Spleen (tissue), 11 donors: ENCODE measurements around the gene CBFA2T2. TPM values are rescaled to one million over a fixed set of nuclear protein-coding genes. Genes with fewer than 3 reads are reported as not detected.

Experiments
- DNase-seq: peaks from one replicate; pipeline ENCODE4 v3.0.0-alpha.2; 2020
- H3K27ac ChIP-seq, 8 donors: fragments of 200-600 bp; sonication (generic) in 7 of 8; 1 replicate in 4 of 8; 2 replicates in 4 of 8; pipeline versions ENCODE4 v1.5.0 to v1.8.0; 2016 to 2021; ENCODE audit warnings: inconsistent platforms in 4 of 8, mild to moderate bottlenecking in 4 of 8, moderate library complexity in 1 of 8
- H3K27me3 ChIP-seq, 7 donors: fragments of 200-600 bp; sonication (generic) in 6 of 7; replicated peaks in 1 of 7; 1 replicate in 4 of 7; 2 replicates in 3 of 7; pipeline versions ENCODE4 v1.5.0 to v1.8.0; 2016 to 2021; ENCODE audit warnings: inconsistent platforms in 3 of 7, mild to moderate bottlenecking in 1 of 7
- H3K36me3 ChIP-seq, 6 donors: fragments of 200-600 bp; sonication (generic) in 5 of 6; 1 replicate in 4 of 6; 2 replicates in 2 of 6; pipeline versions ENCODE4 v1.5.0 to v1.8.0; 2016 to 2021; ENCODE audit warnings: inconsistent platforms in 2 of 6
- H3K4me1 ChIP-seq, 6 donors: fragments of 200-600 bp; sonication (generic) in 5 of 6; 1 replicate in 3 of 6; 2 replicates in 3 of 6; pipeline versions ENCODE4 v1.5.0 to v1.8.0; 2016 to 2021; ENCODE audit warnings: inconsistent platforms in 3 of 6
- H3K4me3 ChIP-seq, 8 donors: fragments of 200-600 bp; sonication (generic) in 7 of 8; 1 replicate in 4 of 8; 2 replicates in 4 of 8; pipeline versions ENCODE4 v1.5.0 to v1.8.0; 2016 to 2021; ENCODE audit warnings: inconsistent platforms in 4 of 8, mild to moderate bottlenecking in 4 of 8, moderate library complexity in 2 of 8
- H3K9me3 ChIP-seq, 8 donors: fragments of 200-600 bp; sonication (generic) in 7 of 8; 1 replicate in 4 of 8; 2 replicates in 4 of 8; pipeline versions ENCODE4 v1.5.0 to v1.8.0; 2016 to 2021; ENCODE audit warnings: inconsistent platforms in 4 of 8
- CTCF ChIP-seq, 11 experiments: fragments of 200-600 bp in 7 of 11; fragments of 450-650 bp in 4 of 11; sonication (generic) in 4 of 11; IDR thresholded peaks in 8 of 11; conservative IDR thresholded peaks in 3 of 11; 1 replicate in 7 of 11; 2 replicates in 4 of 11; pipeline versions ENCODE4 v1.4.0 to v1.8.0; 2016 to 2021; ENCODE audit warnings: antibody characterized with exemption in 11 of 11, inconsistent platforms in 4 of 11, mild to moderate bottlenecking in 1 of 11
- POLR2A ChIP-seq, 3 donors: fragments of 450-650 bp; IDR thresholded peaks; one replicate each; pipeline ENCODE4 v1.5.1; 2017; ENCODE audit warnings: antibody characterized with exemption in 3 of 3, mild to moderate bottlenecking in 1 of 3
- POLR2AphosphoS5 ChIP-seq, 3 donors: sonication (generic); formaldehyde crosslinking; IDR thresholded peaks; one replicate each; pipeline ENCODE4 v1.5.1; 2017; ENCODE audit warnings: antibody characterized with exemption in 3 of 3
- WGBS, 5 donors: extraction: QIAGEN DNeasy Blood & Tissue Kit in 3 of 5; methylation state at CpG; one replicate each; pipeline versions ENCODE4 v1.1.5 to v1.1.7; 2013 to 2018; 5-methylcytosine and 5-hydroxymethylcytosine counted together
- intact Hi-C: fragments of 100-400 bp; cut with DNase I; formaldehyde crosslinking; loops from one replicate; pipeline ENCODE4 v1.15.0; 2023; ENCODE audit warnings: low total_unique reads
- polyA plus RNA-seq, 3 donors: library from polyadenylated mRNA; stranded (reverse); fragments of 200-250 nt; gene quantifications; one replicate each; pipeline ENCODE4 v1.2.1, GENCODE V29; 2013
- total RNA-seq, 7 donors: library from RNA; depleted of rRNA in 3 of 7; stranded (reverse); fragments of >200 nt in 3 of 7; fragmentation: NEBNext Ultra II Directional in 4 of 7; extraction: Animal tissue kit (Norgen Biotek cat#: 25700) in 4 of 7; gene quantifications; one replicate each; pipeline versions ENCODE4 v1.1.0 to v1.2.1, GENCODE V29; 2016 to 2021
- donor health status: healthy with polysubstance abuse.
- donor health status: DM: no; HTN: no; CAD: no; lungs with moderate emphysema.
- donor health status: DM: no; HTN: no; CAD: no.
- donor health status: Bipolar disorder and iron deficiency.
- donor health status: healthy.
- donor health status: DM: no; HTN: no; CAD: no.
- donor health status: DM: yes; HTN: yes; CAD: no.

Gene CBFA2T2
- total and polyA plus RNA-seq, 10 donors = 3.3 to 25.4 (median 17.8) TPM

- TF ChIP-seq POLR2A (IDR thresholded peaks at IDR 0.05) (no peak), CTCF (IDR thresholded peaks at IDR 0.05 in 8 of 11, conservative IDR thresholded peaks at IDR 0.05 in 3 of 11) (no peak), POLR2AphosphoS5 (IDR thresholded peaks at IDR 0.05) (no peak)
- Histone ChIP-seq H3K9me3 (no peaks in the 10 kb centered on the region), H3K36me3 (peaks cover 0 to 90% (median 41%) of the 10 kb centered on the region in 6 donors), H3K27me3 (no peaks in the 10 kb centered on the region), H3K4me1 (peaks cover 0 to 29% (median 15%) of the 10 kb centered on the region in 6 donors), H3K4me3 (no peak overlapping the region), H3K27ac (no peak overlapping the region)
- DNase-seq = no peak
- WGBS, 5 donors = 87 to 98% (median 94%) methylated on average over 5 of the region's 5 CpGs
- intact Hi-C loops = no loop called here
Observed at GRCh38 chr20:33611106-33611505, 121.2 kb downstream of the CBFA2T2 start.

- H3K4me3 ChIP-seq = no peak overlapping the region
- intact Hi-C loops = no loop called here
- no peak for DNase-seq
- H3K27ac ChIP-seq = no peak overlapping the region
- peaks cover 0 to 21% (median 8%) of the 10 kb centered on the region in 6 donors for H3K4me1 ChIP-seq
- 68 to 82% (median 73%) methylated on average over 4 of the region's 4 CpGs for WGBS, 5 donors
- no peaks in the 10 kb centered on the region for H3K27me3 ChIP-seq
- no peaks in the 10 kb centered on the region for H3K9me3 ChIP-seq
- TF ChIP-seq POLR2AphosphoS5 (IDR thresholded peaks at IDR 0.05) (no peak), CTCF (IDR thresholded peaks at IDR 0.05 in 8 of 11, conservative IDR thresholded peaks at IDR 0.05 in 3 of 11) (no peak)
- H3K36me3 ChIP-seq = peaks cover 0 to 95% (median 40%) of the 10 kb centered on the region in 6 donors
Observed at GRCh38 chr20:33612001-33612400, 122.1 kb downstream of the CBFA2T2 start.

- no peak for DNase-seq
- Histone ChIP-seq H3K36me3 (peaks cover 3 to 92% (median 38%) of the 10 kb centered on the region in 6 donors), H3K4me1 (peaks cover 0 to 10% (median 0%) of the 10 kb centered on the region in 6 donors), H3K4me3 (no peak overlapping the region), H3K27me3 (no peaks in the 10 kb centered on the region), H3K9me3 (no peaks in the 10 kb centered on the region), H3K27ac (no peak overlapping the region)
- intact Hi-C loops = no loop called here
- 87 to 95% (median 92%) methylated on average over 4 of the region's 4 CpGs for WGBS, 5 donors
- TF ChIP-seq POLR2A (IDR thresholded peaks at IDR 0.05) = no peak
- TF ChIP-seq POLR2AphosphoS5 (IDR thresholded peaks at IDR 0.05) = no peak
- no peak for TF ChIP-seq CTCF (IDR thresholded peaks at IDR 0.05 in 8 of 11, conservative IDR thresholded peaks at IDR 0.05 in 3 of 11)
Observed at GRCh38 chr20:33621717-33622400, 132.0 kb downstream of the CBFA2T2 start.

GRCh38 chr20:33622705-33623365 lies 132.9 kb downstream of the CBFA2T2 start:
- no peaks in the 10 kb centered on the region for H3K9me3 ChIP-seq
- no peak for DNase-seq
- no peak for TF ChIP-seq POLR2A (IDR thresholded peaks at IDR 0.05)
- no peak for TF ChIP-seq POLR2AphosphoS5 (IDR thresholded peaks at IDR 0.05)
- TF ChIP-seq CTCF (IDR thresholded peaks at IDR 0.05 in 8 of 11, conservative IDR thresholded peaks at IDR 0.05 in 3 of 11) = no peak
- peaks cover 0 to 10% (median 0%) of the 10 kb centered on the region in 6 donors for H3K4me1 ChIP-seq
- intact Hi-C loops = no loop called here
- no peaks in the 10 kb centered on the region for H3K27me3 ChIP-seq
- no peak overlapping the region for H3K4me3 ChIP-seq
- H3K36me3 ChIP-seq = peaks cover 3 to 96% (median 39%) of the 10 kb centered on the region in 6 donors
- WGBS, 5 donors = 96 to 98% (median 97%) methylated on average over 10 of the region's 10 CpGs
- no peak overlapping the region for H3K27ac ChIP-seq
